NCI-H510A treated with DMSO at 0.1 percent for 48 hours (cell line): ENCODE measurements around the gene HOXB2.

Experiments
- DNase-seq: peaks from one replicate; lab custom pipeline; 2025; lab: John Stamatoyannopoulos, UW

HOXB2 gene

GRCh38 chr17:48552466-48553189 lies 7.7 kb upstream of the HOXB2 start:
- no peak for DNase-seq

DNA sequence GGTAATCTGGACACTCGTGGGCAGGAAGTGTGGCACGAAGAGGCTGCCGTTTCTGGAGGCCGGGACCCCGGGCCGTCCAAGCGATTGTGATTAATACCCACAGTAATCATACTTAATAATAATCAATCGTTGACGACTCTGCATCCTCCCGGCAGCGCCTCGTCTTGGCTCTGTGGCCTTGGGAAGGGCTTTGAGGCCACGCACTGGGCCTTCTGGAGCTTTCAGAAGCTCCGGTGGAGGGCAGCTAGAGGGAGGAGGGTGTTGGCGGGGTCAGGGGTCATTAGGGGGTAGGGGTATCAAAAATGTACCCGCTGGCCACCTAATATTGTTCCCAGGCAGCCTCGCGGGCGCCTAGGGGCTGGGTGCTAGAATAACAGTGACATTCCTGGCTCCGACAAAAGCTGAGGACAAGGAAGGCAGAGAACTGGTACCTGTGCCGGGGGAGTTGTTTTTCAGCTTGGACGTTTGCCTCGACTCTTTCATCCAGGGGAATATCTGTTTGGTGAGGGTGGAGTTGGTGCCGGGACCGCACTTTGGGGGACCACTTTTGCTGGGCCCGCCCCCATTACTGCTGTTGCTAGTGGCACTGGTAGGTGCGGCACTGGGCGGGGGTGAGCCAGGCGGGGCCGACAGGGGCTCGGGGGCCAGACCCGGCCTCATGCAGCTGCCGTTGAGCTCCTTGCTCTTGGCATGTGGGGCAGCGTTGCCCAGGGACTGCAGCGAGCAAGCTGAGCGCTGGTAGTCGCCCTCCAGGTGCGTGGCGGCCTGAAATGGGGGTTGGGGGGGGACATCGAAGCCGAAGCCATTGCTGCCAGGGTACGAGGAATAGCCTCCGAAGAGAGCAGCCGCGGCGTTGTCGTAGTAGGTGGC lies 6.9 kb upstream of the HOXB2 start:
- DNase-seq = no peak

DNA sequence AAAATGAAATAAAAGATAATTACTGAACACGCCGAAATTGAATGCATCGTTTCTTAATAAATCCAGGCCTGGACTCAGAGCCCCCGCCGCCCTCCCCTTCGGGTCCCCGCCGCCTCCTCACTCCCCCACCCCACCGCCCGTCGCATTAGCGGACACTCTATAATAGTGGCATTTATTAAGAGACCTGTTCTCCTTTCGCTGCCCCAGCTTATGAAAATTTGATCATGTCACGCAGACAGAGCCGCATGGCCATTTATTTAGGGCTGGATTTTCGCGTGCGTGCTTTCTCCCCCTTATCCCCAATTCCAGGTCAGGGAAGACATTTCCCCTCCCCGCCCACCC lies 6.3 kb upstream of the HOXB2 start:
- no peak for DNase-seq

DNA sequence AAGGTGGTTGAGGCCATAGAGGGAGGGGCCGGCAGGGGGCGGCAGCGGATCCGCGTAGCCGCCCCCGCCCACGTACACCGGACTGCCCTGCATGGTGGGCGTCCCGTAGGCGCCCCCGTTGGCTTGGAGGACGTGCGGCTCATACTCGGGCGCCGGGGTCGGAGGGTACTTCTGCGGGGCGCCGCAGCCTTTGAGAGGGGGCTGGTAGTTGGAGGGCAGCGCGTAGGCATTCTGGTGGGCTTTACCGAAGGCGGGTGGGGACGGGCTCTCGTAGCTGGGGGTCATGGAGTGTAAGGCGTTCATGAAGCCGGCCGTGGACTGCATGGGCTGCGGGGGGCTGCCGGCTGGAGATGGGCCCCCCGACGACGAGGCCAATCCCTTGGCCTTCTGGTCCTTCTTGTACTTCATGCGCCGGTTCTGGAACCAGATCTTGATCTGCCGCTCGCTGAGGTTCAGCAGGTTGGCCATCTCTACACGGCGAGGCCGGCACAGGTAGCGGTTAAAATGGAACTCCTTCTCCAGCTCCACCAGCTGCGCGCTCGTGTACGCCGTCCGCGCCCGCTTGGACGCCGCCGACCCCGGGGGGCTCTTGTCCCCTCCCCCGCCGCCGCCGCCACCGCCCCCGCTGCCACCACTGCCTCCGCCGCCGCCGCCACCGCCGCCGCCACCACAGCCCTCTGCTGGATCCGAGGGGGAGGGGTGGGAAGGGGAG lies 5.7 kb upstream of the HOXB2 start:
- no peak for DNase-seq

GRCh38 chr17:48549914-48550501 lies 5.1 kb upstream of the HOXB2 start:
- no peak for DNase-seq

- no peak for DNase-seq
Measured at GRCh38 chr17:48549281-48549630, 4.3 kb upstream of the HOXB2 start.

- DNase-seq = no peak
Measured at GRCh38 chr17:48548523-48549280, 3.8 kb upstream of the HOXB2 start.

- DNase-seq = no peak
Measured at GRCh38 chr17:48547808-48548522, 3.1 kb upstream of the HOXB2 start.

DNA sequence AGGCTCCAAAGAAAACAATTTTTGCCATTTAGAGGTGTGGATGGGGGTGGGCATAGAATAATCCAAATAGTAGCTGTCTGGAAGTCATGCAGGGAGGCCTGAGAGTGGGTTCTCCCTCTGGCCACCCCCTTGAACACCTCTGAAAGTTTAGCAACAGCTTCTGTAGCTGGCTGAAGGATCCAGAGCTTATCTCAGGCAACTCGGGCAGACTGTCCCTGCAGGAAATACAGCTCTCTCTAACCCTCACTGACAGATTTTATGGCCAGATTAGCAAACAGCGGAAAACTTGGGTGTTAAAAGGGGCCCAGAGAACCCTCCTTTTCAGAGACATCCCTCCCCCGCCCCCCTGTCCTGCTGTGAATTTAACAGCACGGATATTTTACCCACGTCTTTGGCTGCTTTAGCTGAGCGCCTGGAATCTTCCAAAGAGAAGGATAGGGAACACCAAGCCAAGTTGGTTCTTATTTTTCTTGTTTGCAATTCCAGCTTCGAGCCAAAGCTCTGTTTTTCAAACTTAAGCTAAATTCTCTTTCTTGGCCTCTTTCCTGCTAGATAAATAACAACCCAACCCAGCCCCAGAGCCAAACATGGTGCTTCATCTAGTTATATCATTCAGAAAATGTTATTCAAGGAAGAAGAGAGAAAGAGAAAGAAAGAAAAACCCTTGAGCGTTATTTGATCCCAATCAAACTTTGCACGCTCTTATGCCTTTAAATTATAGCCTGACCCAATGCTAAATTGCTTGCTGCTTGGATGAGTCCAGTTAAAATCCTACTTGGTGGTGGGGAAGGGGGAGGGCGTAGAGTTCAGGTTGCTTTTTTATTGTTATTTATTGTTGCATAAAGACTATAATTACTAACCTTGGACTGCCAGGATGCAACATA lies 2.3 kb upstream of the HOXB2 start:
- no peak for DNase-seq

- DNase-seq = no peak
Measured at GRCh38 chr17:48546137-48546923, 1.4 kb upstream of the HOXB2 start.

DNA sequence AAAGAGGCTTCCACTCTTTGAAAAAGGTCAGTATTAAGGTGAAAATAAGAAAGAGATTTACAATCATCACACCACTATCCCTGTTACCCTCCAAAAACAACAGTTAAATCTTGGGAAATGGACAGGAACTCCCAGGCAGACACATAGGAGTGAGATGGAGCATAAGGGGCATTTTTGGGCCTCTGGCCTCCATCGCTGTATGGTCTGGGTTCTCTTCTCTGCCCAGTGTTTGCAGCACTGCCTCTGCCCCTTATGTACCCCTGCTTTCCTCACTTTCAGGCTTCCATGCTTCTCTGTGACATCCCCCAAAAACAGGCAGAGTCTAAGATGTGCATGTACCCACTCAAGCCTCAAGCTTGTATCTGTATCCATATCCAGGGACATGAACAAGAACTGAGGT lies 630 bp upstream of the HOXB2 start:
- no peak for DNase-seq

DNA sequence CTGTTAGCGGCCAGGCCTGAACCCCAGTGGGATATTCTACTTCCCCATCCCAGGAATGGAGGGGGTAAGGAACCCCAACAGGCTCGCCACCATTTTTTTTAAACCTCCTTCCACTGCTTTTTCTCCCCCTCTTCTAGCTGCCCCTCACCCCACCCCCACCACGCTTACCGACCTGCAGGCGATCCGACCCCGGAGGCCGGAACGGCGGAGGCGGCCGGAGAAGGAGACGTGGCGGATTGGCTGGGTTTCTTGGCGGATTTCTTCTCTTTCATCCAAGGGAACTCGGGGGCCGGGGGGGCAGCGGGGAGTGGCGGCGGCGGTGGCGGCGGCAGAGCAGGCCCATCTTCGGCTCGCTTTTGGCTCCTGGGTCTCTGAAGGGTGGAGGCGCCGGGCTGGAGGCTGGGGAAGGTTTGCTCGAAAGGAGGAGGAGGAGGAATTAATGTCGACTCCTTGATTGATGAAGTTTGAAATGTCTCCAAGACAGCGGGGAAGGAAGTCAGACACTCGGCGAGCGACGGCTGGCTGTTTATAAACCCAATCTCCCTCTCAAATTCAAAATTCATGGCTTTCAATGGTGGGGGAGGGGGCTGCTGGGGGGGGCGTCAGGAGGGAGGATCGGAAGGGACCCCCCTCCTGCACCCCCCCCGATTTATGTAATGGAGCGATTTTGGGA lies 424 bp downstream of the HOXB2 start:
- no peak for DNase-seq

- no peak for DNase-seq
Measured at GRCh38 chr17:48543854-48544348, 1.0 kb downstream of the HOXB2 start.

DNA sequence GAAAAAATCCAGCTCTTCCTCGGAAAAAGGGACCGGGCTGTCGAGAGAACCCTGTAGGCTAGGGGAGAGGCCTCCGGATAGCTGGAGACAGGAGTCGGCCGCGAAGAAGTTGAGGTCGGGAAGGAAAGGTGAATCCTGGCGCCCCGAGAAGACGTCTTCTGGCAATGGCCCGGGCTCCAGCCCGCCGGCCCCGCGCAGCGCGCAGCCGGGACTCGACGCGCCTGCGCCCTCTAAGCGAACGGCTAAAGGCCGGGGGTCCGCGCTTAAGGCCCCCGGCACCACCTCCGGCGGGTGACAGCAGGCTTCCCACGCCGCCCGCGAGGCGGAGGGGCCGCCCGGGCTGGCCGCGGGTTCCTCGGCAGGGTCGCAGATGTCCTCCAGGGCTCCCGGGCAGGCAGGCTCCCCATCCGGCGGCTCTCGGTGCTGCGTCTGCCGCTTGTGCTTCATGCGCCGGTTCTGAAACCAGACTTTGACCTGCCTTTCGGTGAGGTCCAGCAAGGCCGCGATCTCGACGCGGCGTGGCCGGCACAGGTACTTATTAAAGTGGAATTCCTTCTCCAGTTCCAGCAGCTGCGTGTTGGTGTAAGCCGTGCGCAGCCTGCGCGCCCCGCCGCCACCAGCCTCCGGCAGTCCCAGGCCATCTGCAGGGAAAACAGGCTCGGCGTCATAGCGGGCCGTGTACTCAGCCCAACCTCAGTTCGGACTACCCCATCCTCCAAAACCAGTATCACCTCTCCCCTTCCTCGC lies 1.6 kb downstream of the HOXB2 start:
- no peak for DNase-seq

DNA sequence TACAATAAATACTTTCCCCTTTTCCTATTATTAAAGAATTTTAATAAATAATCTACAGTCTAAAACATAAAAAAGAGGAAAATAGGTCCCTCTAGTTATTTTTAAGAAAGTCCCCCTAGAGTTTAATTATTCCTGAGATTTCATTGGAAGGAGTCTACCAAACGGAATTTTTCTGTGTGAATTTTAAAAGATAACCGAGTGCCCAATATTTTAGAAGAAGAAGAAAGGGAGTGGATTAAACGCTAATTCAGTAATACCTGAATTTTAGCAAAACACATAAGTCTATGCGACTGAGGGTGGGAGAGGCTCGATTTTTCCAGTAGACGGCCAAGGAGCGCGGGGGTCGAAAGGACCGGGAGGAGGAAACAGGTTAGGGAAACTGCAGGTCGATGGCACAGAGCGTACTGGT lies 2.2 kb downstream of the HOXB2 start:
- DNase-seq = no peak

GRCh38 chr17:48542114-48542656 lies 2.7 kb downstream of the HOXB2 start:
- no peak for DNase-seq

GRCh38 chr17:48541577-48542113 lies 3.3 kb downstream of the HOXB2 start:
- no peak for DNase-seq
